Measurements from ENCODE around the gene RAD51D.
A peak's percentile ranks its signal among the peaks of the same experiment; 100 is the strongest.

The RAD51D gene

DNA sequence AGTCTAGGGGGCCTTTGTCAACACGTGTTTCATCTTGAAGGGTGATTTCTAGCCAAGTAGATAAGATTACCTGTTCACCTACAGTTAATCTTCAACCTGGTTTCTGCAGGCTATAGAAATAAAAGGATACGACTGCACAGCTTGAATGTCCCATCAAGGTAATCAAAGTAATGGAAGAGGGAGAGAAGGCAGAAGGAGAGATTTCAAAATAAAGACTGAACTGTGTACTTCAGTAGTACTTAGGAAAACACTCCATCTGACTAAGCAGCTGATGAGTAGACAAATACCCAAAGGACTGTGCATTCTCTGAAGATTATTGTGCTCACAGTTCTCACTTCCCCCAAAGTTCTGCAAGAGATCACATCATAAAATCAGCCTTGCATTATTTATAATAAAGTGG lies 50.3 kb downstream of the RAD51D start:
- Histone ChIP-seq H3K9me3 (no peaks in the 10 kb centered on the region), H3K4me1 (ENCODE audit: control insufficient read depth in 1 of 2, insufficient read depth in 1 of 2, low read depth in 1 of 2, low read length in 1 of 2) (peaks cover 45 to 51% of the 10 kb centered on the region in 2 experiments), H3K4me3 (ENCODE audit: low read depth in 1 of 2, low read length in 1 of 2) (no peak overlapping the region), H3K36me3 (no peaks in the 10 kb centered on the region), H3K27me3 (no peaks in the 10 kb centered on the region), H3K27ac (peak overlapping the region; percentile 4)
- TF ChIP-seq, protein P1, sequence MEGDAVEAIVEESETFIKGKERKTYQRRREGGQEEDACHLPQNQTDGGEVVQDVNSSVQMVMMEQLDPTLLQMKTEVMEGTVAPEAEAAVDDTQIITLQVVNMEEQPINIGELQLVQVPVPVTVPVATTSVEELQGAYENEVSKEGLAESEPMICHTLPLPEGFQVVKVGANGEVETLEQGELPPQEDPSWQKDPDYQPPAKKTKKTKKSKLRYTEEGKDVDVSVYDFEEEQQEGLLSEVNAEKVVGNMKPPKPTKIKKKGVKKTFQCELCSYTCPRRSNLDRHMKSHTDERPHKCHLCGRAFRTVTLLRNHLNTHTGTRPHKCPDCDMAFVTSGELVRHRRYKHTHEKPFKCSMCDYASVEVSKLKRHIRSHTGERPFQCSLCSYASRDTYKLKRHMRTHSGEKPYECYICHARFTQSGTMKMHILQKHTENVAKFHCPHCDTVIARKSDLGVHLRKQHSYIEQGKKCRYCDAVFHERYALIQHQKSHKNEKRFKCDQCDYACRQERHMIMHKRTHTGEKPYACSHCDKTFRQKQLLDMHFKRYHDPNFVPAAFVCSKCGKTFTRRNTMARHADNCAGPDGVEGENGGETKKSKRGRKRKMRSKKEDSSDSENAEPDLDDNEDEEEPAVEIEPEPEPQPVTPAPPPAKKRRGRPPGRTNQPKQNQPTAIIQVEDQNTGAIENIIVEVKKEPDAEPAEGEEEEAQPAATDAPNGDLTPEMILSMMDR (IDR thresholded peaks at IDR 0.05), result no peak

DNA sequence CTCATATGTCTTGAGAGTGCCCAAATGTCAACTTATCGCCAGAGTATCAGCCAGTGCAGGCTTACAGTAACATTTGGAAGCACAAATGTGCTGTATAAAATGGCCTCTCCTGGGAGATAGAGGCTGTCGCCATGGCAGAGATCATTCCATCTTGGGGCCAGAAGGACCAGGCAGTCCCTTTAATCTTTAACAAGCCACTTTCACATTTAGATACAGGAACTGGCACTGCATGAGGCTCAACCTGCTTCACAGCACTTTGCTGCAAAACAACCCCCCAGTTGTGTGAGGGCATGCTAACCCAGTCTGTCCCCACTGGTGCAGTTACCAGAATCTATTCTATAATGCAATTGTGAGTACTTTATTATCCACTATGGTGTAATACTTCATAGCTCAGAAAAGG lies 51.4 kb downstream of the RAD51D start:
- Histone ChIP-seq H3K27ac (peak overlapping the region; percentile 22), H3K4me3 (ENCODE audit: low read depth in 1 of 2, low read length in 1 of 2) (no peak overlapping the region), H3K27me3 (no peaks in the 10 kb centered on the region), H3K36me3 (no peaks in the 10 kb centered on the region), H3K9me3 (no peaks in the 10 kb centered on the region), H3K4me1 (ENCODE audit: control insufficient read depth in 1 of 2, insufficient read depth in 1 of 2, low read depth in 1 of 2, low read length in 1 of 2) (peaks cover 44 to 47% of the 10 kb centered on the region in 2 experiments)
- TF ChIP-seq, protein P1 (IDR thresholded peaks at IDR 0.05), result no peak

DNA sequence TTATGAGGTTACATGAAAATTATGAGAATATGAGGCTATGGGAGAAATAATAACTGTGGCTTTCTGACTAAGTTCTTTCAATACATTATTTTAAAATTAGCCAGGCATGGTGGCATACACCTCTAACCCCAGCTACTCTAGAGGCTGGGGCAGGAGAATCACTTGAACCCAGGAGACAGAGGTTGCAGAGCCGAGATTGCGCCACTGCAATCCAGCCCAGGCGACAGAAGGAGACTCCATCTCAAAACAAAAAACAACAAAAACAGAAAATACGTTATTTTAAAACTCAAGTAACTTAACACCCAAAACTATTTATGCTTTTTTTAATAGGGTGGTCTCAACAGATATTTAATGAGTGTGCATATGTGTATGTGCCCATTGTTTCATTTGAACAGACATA lies 53.8 kb downstream of the RAD51D start:
- Histone ChIP-seq H3K4me3 (ENCODE audit: low read depth in 1 of 2, low read length in 1 of 2) (no peak overlapping the region), H3K36me3 (peaks cover under 1% of the 10 kb centered on the region), H3K27ac (peak overlapping the region; percentile 57), H3K9me3 (no peaks in the 10 kb centered on the region), H3K27me3 (no peaks in the 10 kb centered on the region), H3K4me1 (ENCODE audit: control insufficient read depth in 1 of 2, insufficient read depth in 1 of 2, low read depth in 1 of 2, low read length in 1 of 2) (peaks cover 45 to 47% of the 10 kb centered on the region in 2 experiments)
- TF ChIP-seq, protein P1 (IDR thresholded peaks at IDR 0.05), result no peak

DNA sequence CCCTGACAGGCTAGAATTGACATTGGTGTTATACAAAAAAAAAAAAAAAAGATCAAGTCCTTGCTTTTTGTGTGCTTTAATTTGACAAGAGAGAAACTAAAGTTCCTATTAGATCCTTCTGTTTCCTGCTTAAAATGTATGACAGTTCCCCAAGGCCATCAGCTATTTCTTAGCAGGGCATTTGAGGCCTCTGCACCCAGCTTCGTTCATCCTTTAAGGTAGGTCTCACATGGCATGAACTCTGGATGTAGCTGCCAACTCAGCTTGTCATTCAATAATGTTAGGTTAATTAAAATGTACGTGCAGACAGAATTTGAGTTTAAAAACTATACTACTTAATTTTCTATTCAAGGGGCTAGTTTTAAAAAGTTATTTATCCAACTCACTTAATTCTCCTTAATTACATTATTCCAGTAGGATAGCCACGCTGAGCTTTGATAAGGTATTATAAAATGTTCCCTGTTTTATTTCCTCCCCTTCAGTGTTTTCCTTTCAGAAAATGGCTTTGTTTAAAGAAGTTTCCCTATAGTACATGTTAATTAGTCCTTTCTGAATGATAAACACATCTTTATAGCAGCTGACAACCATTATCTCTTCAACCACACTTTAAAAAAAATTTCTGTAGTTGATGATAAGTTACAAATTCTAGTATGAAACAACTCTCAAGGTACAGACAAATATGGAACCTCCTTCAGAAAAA lies 55.0 kb downstream of the RAD51D start:
- H3K4me1 ChIP-seq (ENCODE audit: control insufficient read depth in 1 of 2, insufficient read depth in 1 of 2, low read depth in 1 of 2, low read length in 1 of 2), result peaks cover 47 to 51% of the 10 kb centered on the region in 2 experiments
- H3K36me3 ChIP-seq, result peaks cover 11% of the 10 kb centered on the region
- peak overlapping the region; percentile 91 for H3K27ac ChIP-seq
- TF ChIP-seq, protein P1 (IDR thresholded peaks at IDR 0.05), result no peak
- H3K9me3 ChIP-seq, result no peaks in the 10 kb centered on the region
- peak overlapping the region in 1 of 2 experiments; percentile 68 for H3K4me3 ChIP-seq (ENCODE audit: low read depth in 1 of 2, low read length in 1 of 2)
- no peaks in the 10 kb centered on the region for H3K27me3 ChIP-seq

DNA sequence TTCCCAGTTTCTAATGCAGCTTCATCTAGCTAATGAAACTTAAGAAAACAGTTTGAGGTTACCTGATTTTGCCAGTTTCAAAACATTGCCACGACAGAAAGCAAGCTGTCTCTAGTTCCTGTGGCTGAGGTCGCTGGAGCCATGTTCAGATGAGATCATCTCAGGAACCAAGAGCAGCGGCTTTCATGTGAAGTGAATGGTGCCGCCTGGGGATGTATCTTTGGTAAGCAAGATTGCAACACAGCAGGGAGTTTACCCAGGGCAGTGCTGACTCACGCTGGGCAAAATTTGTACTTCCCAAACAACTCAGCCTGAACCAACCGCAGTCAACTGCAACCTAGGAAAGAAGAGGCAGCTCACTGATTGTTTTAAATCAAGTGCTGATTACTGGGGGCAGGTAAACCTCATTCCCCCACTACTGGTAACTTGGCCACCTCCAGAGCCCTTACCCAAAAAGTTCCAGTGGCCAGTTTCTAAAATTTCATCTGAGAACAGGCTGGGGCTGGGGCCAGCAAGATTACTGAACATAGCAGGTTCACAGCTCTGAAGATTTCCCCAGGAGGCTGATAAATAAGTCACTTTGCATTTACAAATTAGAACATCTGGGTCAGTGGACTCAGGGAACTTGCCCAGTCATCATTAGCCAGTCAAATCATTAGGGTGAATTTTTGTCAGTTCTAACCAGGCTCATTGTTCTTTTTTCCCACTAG lies 56.0 kb downstream of the RAD51D start, which contains the start of gene RFFL:
Gene RFFL, minus strand, starts transcription at position 194 of the 710 bp plus-strand sequence. CDS start 37,154 bp downstream, outside the sequence.
- Histone ChIP-seq H3K9me3 (no peaks in the 10 kb centered on the region), H3K27me3 (no peaks in the 10 kb centered on the region), H3K4me1 (ENCODE audit: control insufficient read depth in 1 of 2, insufficient read depth in 1 of 2, low read depth in 1 of 2, low read length in 1 of 2) (peaks cover 47 to 51% of the 10 kb centered on the region in 2 experiments), H3K27ac (peak within 1 kb of the TSS; percentile 91), H3K36me3 (peaks cover 16% of the 10 kb centered on the region), H3K4me3 (ENCODE audit: low read depth in 1 of 2, low read length in 1 of 2) (peak within 1 kb of the TSS; percentile 54 to 68)
- TF ChIP-seq, protein P1 (IDR thresholded peaks at IDR 0.05), result peak; percentile 54

All from neutrophil (primary cell).